ENCODE data around the gene CLASRP. TPM values are rescaled to one million over a fixed set of nuclear protein-coding genes. Genes with fewer than 3 reads are reported as not detected.
A peak's percentile ranks its signal among the peaks of the same experiment; 100 is the strongest.

Gene CLASRP
- total and polyA plus RNA-seq, 9 of the 15 experiments (the other 6 are each of a cell fraction or from before 2014, with no cell fraction given): 0.94 to 86.3 (median 44.0) TPM

- TF ChIP-seq RCOR1 (IDR thresholded peaks at IDR 0.05; ENCODE audit: borderline replicate concordance in 1 of 2, low read depth in 2 of 2, low read length in 2 of 2): peak in 1 of 2 experiments; percentile 68; a peak in 2 of 4 replicates
- TF ChIP-seq, protein P1, sequence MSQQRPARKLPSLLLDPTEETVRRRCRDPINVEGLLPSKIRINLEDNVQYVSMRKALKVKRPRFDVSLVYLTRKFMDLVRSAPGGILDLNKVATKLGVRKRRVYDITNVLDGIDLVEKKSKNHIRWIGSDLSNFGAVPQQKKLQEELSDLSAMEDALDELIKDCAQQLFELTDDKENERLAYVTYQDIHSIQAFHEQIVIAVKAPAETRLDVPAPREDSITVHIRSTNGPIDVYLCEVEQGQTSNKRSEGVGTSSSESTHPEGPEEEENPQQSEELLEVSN (IDR thresholded peaks at IDR 0.05; ENCODE audit: borderline replicate concordance in 1 of 2, extremely low read depth in 1 of 2, insufficient read depth in 1 of 2, insufficient read length in 1 of 2, low read depth in 1 of 2, low read length in 1 of 2, poor library complexity in 1 of 2, severe bottlenecking in 1 of 2): peak; percentile 89 to 97
- peak; percentile 97 for TF ChIP-seq GTF2E2 (tag; IDR thresholded peaks at IDR 0.05)
- peak in 1 of 2 experiments; percentile 99; a peak in 2 of 4 replicates for TF ChIP-seq TRIM24 (IDR thresholded peaks at IDR 0.05)
- TF ChIP-seq, protein P2, sequence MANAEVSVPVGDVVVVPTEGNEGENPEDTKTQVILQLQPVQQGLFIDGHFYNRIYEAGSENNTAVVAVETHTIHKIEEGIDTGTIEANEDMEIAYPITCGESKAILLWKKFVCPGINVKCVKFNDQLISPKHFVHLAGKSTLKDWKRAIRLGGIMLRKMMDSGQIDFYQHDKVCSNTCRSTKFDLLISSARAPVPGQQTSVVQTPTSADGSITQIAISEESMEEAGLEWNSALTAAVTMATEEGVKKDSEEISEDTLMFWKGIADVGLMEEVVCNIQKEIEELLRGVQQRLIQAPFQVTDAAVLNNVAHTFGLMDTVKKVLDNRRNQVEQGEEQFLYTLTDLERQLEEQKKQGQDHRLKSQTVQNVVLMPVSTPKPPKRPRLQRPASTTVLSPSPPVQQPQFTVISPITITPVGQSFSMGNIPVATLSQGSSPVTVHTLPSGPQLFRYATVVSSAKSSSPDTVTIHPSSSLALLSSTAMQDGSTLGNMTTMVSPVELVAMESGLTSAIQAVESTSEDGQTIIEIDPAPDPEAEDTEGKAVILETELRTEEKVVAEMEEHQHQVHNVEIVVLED (CRISPR knock-in tag; IDR thresholded peaks at IDR 0.05): peak; percentile 66
- TF ChIP-seq, protein P3, sequence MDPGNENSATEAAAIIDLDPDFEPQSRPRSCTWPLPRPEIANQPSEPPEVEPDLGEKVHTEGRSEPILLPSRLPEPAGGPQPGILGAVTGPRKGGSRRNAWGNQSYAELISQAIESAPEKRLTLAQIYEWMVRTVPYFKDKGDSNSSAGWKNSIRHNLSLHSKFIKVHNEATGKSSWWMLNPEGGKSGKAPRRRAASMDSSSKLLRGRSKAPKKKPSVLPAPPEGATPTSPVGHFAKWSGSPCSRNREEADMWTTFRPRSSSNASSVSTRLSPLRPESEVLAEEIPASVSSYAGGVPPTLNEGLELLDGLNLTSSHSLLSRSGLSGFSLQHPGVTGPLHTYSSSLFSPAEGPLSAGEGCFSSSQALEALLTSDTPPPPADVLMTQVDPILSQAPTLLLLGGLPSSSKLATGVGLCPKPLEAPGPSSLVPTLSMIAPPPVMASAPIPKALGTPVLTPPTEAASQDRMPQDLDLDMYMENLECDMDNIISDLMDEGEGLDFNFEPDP (CRISPR knock-in tag; IDR thresholded peaks at IDR 0.05): no peak
- TF ChIP-seq TBP (optimal IDR thresholded peaks at IDR 0.05; ENCODE audit: low read depth, low read length): peak; percentile 95
- no peak for TF ChIP-seq ZKSCAN3 (CRISPR knock-in tag; IDR thresholded peaks at IDR 0.05)
- no peak for TF ChIP-seq ZNF280A (IDR thresholded peaks at IDR 0.05; ENCODE audit: low read depth, partially characterized antibody)
- peak; percentile 80; the same call in 1 of the 2 replicates for TF ChIP-seq NR2C2 (CRISPR knock-in tag; IDR thresholded peaks at IDR 0.05)
- TF ChIP-seq NR2C2 (tag; IDR thresholded peaks at IDR 0.05): peak; percentile 56
- TF ChIP-seq TFAM (CRISPR knock-in tag; conservative IDR thresholded peaks at IDR 0.05): no peak
- no peak for TF ChIP-seq ZNF584 (CRISPR knock-in tag; IDR thresholded peaks at IDR 0.05; ENCODE audit: low read depth)
- no peak for TF ChIP-seq NCOA4 (IDR thresholded peaks at IDR 0.05; ENCODE audit: partially characterized antibody)
- no peak for TF ChIP-seq SETDB1 (IDR thresholded peaks at IDR 0.05; ENCODE audit: low read length)
- TF ChIP-seq PRPF4 (IDR thresholded peaks at IDR 0.05; ENCODE audit: insufficient read depth, low read depth, low read length, poor library complexity, severe bottlenecking): no peak
- TF ChIP-seq MLX (CRISPR knock-in tag; conservative IDR thresholded peaks at IDR 0.05): no peak
- no peak for TF ChIP-seq ZNF76 (CRISPR knock-in tag; IDR thresholded peaks at IDR 0.05; ENCODE audit: borderline replicate concordance)
- TF ChIP-seq NR2C1 (IDR thresholded peaks at IDR 0.05): 0 out of 2 replicates have a peak, but pooled peaks have one; percentile 30
- no peak for TF ChIP-seq NR2C1 (tag; IDR thresholded peaks at IDR 0.05)
Measured at GRCh38 chr19:45079063-45079910, 40.4 kb downstream of the CLASRP start, which contains the start of gene GEMIN7 (continued).
